Adipocyte (in vitro differentiated cells): ENCODE measurements around the gene COQ10A.
"Not testable (repeated sequence)": the region's sequence is repeated elsewhere in the genome, so short reads cannot be mapped to it uniquely, and the experiment has no call there.

Source experiments
- DNase-seq: peaks from one replicate; pipeline ENCODE4 v3.0.0-alpha.2; 2015; ENCODE audit warnings: low read depth
- H3K27me3 ChIP-seq: replicated peaks from 2 replicates; pipeline ENCODE4 v1.7.0; 2013; ENCODE audit warnings: mild to moderate bottlenecking, low read length, moderate library complexity; ENCODE audit not compliant: control insufficient read depth, insufficient read depth
- H3K36me3 ChIP-seq: 2 replicates; pipeline ENCODE4 v1.7.0; 2013; ENCODE audit warnings: low read length, mild to moderate bottlenecking, moderate library complexity; ENCODE audit not compliant: control insufficient read depth, insufficient read depth, severe bottlenecking
- H3K4me1 ChIP-seq: 2 replicates; pipeline ENCODE4 v1.7.0; 2013; ENCODE audit warnings: mild to moderate bottlenecking, low read length, moderate library complexity; ENCODE audit not compliant: control insufficient read depth, insufficient read depth
- H3K4me3 ChIP-seq: 2 replicates; pipeline ENCODE4 v1.7.0; 2013; ENCODE audit warnings: mild to moderate bottlenecking, low read length, moderate library complexity
- H3K9ac ChIP-seq: 2 replicates; pipeline ENCODE4 v1.7.0; 2013; ENCODE audit warnings: mild to moderate bottlenecking, low read length, moderate library complexity
- H3K9me3 ChIP-seq: 2 replicates; pipeline ENCODE4 v1.7.0; 2013; ENCODE audit warnings: mild to moderate bottlenecking, low read length, moderate library complexity; ENCODE audit not compliant: control insufficient read depth

Gene COQ10A

DNA sequence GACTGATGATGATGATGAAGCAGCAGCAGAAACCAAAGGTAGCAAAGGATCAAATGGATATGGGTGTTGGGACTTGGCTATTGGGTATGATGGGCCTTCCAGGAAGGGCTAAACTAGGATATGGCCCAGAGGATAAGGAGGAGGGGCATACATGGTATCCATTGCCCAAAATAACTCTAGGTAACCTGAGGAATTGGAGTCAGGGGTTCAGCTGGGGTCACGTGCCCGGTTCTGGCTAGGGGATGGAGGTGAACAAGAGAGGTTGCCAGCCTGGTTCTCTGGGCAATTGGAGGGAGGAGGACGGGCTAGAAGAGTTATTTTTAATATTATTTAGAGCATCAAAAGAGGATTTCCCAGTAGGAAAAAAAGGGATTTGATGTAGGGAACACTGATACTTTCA, 5.8 kb upstream of the COQ10A start:
- no peaks in the 10 kb centered on the region for H3K27me3 ChIP-seq
- H3K9me3 ChIP-seq = no peaks in the 10 kb centered on the region
- peaks cover 3% of the 10 kb centered on the region for H3K36me3 ChIP-seq
- no peak overlapping the region for H3K4me3 ChIP-seq
- H3K4me1 ChIP-seq = peaks cover 32% of the 10 kb centered on the region
- H3K9ac ChIP-seq = no peak overlapping the region
- no peak for DNase-seq

DNA sequence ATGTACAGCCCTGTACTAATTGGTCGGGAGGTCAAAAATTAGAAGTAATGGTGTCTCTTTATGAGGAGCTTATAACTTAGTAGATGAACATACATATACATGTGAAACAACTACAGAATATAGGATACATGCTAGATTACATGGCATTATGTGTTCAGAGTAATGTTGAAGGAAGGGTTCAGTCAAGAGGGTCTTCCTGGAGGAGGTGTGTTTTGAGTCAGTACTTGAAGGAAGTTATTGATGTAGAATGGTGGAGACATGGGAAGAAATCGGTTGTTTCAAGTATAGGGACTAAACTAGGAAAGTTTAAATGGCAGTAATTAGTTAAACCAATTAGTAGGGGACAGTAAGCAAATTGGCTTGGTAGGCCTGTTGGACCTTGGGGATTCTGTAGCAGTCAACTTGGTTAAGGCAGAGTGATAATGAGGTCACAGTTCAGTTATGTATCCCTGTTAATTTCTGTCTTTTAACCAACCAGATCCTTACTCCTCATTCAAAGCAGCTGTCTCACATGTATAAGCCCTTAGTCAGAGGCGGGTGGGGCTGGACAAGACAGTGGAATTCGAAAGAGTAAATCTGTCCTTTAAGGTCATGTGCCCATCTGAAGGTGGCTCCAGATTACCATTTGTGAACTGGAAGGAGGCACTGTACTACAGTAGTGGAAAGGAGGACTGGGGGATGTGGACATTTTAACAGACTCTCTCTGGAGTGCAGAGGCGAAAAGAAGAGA, 5.1 kb upstream of the COQ10A start:
- DNase-seq = peak; percentile 59
- no peaks in the 10 kb centered on the region for H3K9me3 ChIP-seq

DNA sequence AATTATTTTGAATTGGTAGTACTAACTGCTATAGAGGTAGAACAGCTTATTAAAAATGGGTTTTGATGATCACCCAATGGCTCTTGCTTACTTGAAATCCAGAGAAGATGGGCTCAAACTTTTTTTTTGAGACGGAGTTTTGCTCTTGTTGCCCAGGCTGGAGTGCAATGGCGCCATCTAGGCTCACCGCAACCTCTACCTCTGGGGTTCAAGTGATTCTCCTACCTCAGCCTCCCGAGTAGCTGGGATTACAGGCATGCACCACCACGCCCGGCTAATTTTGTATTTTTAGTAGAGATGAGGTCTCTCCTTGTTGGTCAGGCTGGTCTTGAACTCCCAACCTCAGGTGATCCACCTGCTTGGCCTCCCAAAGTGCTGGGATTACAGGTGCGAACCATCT, 3.8 kb upstream of the COQ10A start:
- not testable (repeated sequence) for H3K27me3 ChIP-seq, H3K4me3 ChIP-seq, H3K36me3 ChIP-seq, DNase-seq, H3K9me3 ChIP-seq, H3K9ac ChIP-seq
- peaks cover 28% of the 10 kb centered on the region for H3K4me1 ChIP-seq

More for the DNA sequence above, 5.1 kb upstream of the COQ10A start:
- no peaks in the 10 kb centered on the region for H3K27me3 ChIP-seq
- no peaks in the 10 kb centered on the region for H3K36me3 ChIP-seq
- H3K4me3 ChIP-seq = no peak overlapping the region
- H3K4me1 ChIP-seq = peaks cover 30% of the 10 kb centered on the region
- H3K9ac ChIP-seq = no peak overlapping the region

DNA sequence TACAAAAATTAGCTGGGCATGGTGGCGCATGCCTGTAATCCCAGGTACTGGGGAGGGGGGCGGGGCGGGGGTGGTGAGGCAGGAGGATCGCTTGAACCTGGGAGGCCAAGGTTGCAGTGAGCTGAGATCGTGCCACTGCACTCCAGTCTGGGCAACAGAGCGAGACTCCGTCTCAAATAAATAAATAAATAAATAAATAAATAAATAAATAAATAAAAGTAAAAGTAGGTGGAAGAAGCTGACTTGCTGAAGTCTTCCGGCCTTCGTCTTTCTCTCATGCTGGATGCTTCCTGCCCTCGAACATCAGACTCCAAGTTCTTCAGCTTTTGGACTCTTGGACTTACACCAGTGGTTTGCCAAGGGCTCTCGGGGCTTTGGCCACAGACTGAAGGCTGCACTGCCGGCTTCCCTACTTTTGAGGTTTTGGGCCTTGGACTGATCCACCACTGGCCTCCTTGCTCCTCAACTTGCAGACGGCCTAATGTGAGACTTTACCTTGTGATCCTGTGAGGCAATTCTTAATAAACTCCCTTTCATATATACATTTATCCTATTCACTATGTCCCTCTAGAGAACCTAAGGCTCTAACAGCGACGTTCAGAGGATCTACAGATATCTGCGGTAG, 562 bp upstream of the COQ10A start:
- H3K27me3 ChIP-seq, DNase-seq, H3K9me3 ChIP-seq: not testable (repeated sequence)
- Histone ChIP-seq H3K4me1 (peaks cover 27% of the 10 kb centered on the region), H3K36me3 (peaks cover 18% of the 10 kb centered on the region), H3K4me3 (peak overlapping the region; percentile 90), H3K9ac (peak overlapping the region; percentile 92)

DNA sequence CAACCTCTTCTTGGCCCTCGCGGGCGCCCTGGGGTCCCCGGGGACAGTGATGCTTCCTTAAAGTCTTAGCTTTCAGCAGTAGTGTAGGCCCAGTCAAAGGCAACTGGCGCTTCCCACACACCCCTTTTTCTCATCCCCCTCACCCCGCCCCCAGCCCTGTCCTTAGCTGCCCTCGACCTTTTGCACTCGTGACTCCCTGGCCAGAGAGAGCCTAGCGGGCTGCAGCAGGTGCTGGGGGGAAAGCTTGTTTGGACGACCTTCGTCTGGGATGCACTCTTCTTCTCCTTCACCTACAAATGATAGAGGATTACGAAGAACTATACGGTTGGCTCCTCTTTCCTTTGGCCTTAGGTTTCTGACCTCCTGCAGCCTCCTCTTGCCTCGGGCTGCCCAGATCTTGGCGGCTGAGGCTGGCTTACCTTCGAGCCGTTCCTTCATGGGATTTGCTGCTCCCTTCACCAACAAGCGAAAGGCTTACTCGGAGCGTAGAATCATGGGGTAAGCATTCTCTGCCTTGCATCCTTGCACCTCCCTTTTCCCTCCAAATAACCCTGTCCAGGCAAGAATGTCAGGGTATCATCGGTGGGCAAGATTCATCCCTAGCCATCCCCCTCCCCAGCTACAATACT, 815 bp downstream of the COQ10A start:
- H3K9ac ChIP-seq = peak overlapping the region; percentile 92
- no peak for DNase-seq
- H3K27me3 ChIP-seq = no peaks in the 10 kb centered on the region
- H3K36me3 ChIP-seq = peaks cover 32% of the 10 kb centered on the region
- H3K4me3 ChIP-seq = peak overlapping the region; percentile 90
- peaks cover 18% of the 10 kb centered on the region for H3K4me1 ChIP-seq
- H3K9me3 ChIP-seq = no peaks in the 10 kb centered on the region

- peak; percentile 39 for DNase-seq
- Histone ChIP-seq H3K4me3 (no peak overlapping the region), H3K9ac (no peak overlapping the region), H3K9me3 (no peaks in the 10 kb centered on the region), H3K4me1 (peaks cover 22% of the 10 kb centered on the region), H3K36me3 (peaks cover 66% of the 10 kb centered on the region), H3K27me3 (no peaks in the 10 kb centered on the region)
Measured at GRCh38 chr12:56271031-56271430, 4.3 kb downstream of the COQ10A start.

GRCh38 chr12:56272468-56272867, 5.7 kb downstream of the COQ10A start:
- H3K36me3 ChIP-seq = peaks cover 78% of the 10 kb centered on the region
- H3K9me3 ChIP-seq, H3K27me3 ChIP-seq, H3K4me3 ChIP-seq, DNase-seq, H3K9ac ChIP-seq: not testable (repeated sequence)
- H3K4me1 ChIP-seq = peaks cover 15% of the 10 kb centered on the region

GRCh38 chr12:56274299-56274698, 7.6 kb downstream of the COQ10A start:
- H3K36me3 ChIP-seq = peaks cover 93% of the 10 kb centered on the region
- peaks cover 13% of the 10 kb centered on the region for H3K4me1 ChIP-seq
- DNase-seq = no peak
- no peaks in the 10 kb centered on the region for H3K27me3 ChIP-seq
- no peak overlapping the region for H3K4me3 ChIP-seq
- H3K9me3 ChIP-seq = no peaks in the 10 kb centered on the region
- no peak overlapping the region for H3K9ac ChIP-seq

DNA sequence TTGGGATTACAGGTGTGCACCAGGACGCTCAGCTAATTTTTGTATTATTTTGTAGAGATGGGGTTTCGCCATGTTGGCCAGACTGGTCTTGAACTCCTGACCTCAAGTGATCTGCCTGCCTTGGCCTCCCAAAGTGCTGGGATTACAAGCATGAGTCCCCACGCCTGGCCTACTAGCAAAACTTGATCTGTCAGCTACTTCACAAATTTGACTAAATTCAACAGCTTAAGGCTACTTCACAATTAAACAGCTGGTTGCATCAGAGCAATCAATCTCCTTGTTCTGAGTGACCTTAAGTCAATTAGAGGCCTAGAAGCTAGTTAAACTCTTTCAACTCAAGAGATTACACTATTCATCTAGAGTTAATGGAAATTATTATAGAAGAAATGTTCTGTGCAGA, 12.2 kb downstream of the COQ10A start:
- Histone ChIP-seq H3K4me3 (no peak overlapping the region), H3K9me3 (no peaks in the 10 kb centered on the region), H3K9ac (no peak overlapping the region), H3K4me1 (peaks cover 10% of the 10 kb centered on the region), H3K27me3 (no peaks in the 10 kb centered on the region), H3K36me3 (peaks cover 96% of the 10 kb centered on the region)
- no peak for DNase-seq

DNA sequence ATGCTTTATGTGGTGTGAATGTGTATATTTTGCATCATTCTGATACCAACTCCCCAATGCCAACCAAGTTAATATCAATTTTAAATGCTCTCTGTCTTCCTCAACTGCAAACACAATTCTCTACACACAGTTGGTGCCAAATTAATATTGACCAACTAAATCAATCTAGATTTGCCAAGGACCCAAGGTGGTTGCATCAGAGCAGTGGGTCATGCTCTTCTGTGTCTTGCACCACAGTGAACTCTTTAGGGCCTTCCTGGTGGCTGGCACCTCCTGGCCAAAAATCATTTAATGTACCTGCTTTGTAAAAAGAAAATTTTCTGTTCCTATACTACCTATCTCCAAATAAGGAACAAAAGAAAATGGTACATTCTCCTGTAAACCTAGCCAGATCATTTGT, 14.1 kb downstream of the COQ10A start:
- Histone ChIP-seq H3K9me3 (no peaks in the 10 kb centered on the region), H3K4me3 (no peak overlapping the region), H3K27me3 (no peaks in the 10 kb centered on the region), H3K36me3 (peaks cover 92% of the 10 kb centered on the region), H3K9ac (no peak overlapping the region), H3K4me1 (peaks cover 10% of the 10 kb centered on the region)
- DNase-seq = no peak

DNA sequence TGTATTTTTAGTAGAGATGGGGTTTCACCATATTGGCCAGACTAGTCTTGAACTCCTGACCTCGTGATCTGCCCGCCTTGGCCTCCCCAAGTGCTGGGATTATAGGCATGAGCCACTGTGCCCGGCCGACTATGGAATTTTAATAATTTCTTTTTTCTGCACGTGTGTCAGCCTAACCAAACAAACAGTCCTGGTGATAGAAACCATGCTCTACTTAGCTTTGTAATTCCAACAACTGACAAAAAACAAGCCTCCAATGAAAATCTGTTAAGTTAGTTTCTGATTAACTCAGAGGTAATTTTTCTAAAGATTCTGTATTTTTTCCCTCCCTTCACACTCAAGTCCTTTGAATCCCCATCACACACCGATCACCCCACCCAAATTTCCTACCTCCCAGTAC, 15.3 kb downstream of the COQ10A start:
- no peak for DNase-seq
- Histone ChIP-seq H3K4me1 (peaks cover 20% of the 10 kb centered on the region), H3K36me3 (peaks cover 88% of the 10 kb centered on the region), H3K27me3 (no peaks in the 10 kb centered on the region), H3K9ac (no peak overlapping the region), H3K9me3 (no peaks in the 10 kb centered on the region), H3K4me3 (no peak overlapping the region)
